NCI-H2171 (cell line): Measurements from ENCODE around the gene DCAF8.
"Not testable (repeated sequence)": the region's sequence is repeated elsewhere in the genome, so short reads cannot be mapped to it uniquely, and the experiment has no call there.

ENCODE experiments used
- DNase-seq: peaks from one replicate; lab custom pipeline; 2025; lab: John Stamatoyannopoulos, UW

DCAF8 gene

DNA sequence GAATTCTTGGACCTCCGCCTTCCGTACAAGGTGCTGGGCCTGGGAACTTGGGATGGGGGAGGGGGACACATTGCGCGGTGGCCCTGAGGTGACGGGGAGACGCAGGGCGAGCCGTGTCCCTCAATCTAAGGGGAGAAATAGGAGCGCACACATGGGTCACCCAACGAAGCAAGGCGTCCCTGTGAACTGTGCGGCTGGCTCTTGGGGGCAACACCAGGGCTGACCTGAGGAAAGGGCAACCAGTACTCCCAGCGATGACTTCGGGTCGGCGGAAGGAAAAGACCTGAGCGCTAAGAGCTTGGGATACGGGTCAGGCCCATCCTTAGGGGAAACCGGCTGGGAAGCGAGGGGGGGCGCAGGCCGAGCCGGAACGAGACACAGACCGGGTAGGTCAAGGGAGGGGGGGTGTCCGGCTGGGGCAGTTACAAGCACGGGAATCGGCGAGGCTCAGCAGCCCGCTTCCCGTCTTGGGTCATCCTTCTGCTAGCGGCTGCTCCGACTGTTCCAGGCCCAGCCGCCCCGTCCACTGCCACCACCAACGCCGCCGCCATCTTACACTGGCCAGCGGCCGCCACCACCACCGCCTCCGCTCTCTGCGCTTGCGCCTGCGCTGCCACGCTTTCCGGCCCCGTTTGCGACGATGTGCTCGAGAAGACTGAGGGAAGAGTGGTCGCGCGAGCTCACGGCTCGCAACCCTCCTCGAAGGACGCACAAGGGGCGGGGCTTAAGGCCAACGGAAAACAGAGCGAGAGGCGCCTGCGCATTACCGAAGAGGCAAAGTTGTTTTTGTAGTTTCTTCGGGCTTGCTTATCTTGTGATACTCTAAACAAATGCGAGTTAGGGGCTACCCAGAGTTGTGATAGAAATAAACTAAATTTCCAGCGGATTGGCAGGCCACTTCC lies at the start of gene DCAF8:
Gene DCAF8, minus strand, starts transcription at position 657 of the 902 bp plus-strand sequence. CDS start 18,541 bp downstream, outside the sequence.
- DNase-seq = peak; percentile 98

DNA sequence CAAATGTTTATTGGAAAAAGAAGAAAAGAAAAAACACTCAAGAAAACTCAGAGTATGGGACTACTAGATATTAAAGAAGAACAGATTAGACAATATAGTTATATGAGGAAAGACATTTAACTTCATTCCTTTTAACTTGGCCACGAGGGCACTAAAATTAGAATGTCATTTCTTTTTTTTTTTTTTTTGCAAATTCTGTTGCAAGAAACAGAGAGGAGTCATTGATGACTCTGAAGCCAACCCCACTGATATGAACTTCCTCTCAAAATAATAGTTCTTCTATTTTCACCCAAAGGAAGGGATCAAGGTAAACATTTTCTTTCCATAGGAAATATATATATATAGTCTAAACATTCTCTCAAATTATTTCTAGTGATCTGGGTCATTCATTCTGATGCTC lies 47.2 kb upstream of the DCAF8 start:
- no peak for DNase-seq

DNA sequence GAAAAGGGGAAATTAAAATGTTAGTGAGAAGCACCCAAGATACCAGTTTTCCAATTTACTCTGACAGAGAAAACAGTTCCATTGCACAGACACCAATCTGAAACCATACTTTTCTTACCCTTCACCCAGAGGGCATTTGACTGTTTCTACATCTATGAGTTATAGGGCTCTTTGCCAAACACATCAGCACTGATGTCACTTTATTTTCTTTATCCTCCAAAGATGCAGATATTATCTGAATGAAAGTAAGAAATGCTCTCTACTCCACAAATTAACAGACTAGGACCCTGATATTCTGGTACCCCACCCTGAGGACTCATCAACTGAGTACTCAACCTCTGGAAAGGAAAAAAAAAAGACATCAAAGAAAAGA lies 46.8 kb upstream of the DCAF8 start:
- DNase-seq = no peak

DNA sequence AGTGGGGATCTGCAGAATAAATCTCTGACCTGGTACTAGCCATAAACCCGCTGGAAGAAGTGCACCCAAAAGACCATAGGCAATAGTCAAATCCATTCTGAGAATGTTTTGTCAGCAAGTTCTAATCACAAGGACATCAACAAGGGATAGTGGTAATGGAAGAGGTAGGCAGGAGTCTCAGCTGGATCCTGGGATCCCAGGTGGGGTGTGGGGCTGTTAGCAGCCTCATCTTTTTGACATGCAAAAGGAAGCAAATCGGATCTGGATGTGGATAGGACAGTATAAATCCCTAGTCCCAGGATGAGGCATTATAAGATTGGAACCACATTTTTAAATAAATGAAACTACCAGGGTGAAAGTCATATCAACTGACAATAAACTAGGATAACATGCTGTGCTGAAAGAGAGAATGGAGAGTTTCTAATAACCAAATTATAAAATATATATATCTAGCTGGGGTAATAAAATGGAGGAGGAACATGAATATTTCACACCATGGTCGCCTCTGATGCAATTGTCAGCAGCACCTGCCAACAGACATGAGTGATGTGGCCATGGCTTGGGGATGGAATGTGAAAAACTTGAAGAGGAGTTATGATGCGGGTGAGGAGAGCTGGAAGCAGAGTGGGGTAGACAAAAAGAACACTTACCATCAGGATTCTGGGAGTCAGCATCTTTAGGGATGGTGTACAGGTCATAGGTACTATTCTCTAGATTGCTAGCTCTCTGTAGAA lies 46.3 kb upstream of the DCAF8 start:
- no peak for DNase-seq

DNA sequence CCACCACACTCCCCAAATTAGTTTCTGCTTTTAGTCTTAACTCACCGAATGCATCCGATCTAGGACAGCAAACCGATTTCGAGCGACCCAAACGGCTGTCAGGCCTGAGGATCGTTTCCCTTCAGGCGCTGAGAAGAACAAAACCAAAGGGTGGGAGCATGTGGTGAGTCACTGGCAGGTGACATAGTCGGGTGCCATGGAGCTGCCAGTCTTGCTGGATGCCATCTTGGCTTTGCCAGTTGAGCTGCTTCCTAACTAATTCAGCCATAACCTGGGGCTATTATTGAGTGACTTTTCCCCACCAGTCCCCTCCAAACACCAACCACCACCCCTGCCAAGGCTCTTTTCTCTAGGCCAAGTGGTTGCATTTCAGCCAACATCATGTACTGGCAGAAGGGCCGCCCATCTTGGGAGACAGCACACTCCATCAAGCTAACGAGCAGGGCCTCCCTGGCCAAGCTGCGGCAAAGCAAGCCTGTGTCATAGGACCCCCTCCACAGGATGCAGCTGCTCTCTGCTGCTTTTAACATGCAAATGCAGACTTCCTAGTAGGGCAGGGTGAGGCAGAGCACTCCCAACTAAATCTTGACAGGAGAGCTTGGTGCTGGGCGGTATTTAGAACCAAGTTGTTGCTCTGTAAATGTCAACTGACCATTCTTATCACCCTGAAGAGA lies 44.9 kb upstream of the DCAF8 start:
- DNase-seq = no peak

DNA sequence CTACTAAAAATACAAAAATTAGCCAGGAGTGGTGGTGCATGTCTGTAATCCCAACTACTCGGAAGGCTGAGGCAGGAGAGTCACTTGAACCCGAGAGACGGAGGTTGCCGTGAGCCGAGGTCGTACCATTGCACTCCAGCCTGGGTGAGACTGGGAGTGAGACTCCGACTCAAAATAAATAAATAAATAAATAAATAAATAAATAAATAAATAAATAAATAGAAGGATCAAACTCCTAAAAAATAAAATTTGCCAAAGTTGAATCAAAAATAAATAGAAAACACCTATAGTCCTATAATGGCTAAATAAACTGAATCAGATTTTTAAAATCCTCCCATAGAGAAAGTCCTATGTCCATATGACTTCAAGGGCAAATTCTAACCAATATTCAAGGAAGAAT lies 37.8 kb upstream of the DCAF8 start:
- DNase-seq = no peak

DNA sequence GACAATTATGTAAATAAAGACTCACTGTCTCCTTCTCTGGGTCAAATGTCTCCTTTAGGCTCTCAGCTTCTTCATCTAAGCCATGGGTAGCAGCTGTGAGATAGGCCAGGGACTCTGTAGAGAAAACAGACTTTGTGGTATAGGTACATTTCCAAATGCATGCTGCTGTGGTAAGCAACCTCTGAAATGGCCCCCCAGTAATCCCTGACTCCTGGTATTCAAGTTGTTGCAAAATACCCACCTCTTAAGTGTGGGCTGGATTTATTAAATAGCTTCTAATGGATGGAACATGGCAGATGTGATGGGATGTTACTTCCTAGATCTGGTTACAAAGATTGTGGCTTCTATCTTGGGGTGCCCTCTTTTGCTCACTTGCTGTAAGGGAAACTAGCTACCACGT lies 33.7 kb upstream of the DCAF8 start:
- no peak for DNase-seq

DNA sequence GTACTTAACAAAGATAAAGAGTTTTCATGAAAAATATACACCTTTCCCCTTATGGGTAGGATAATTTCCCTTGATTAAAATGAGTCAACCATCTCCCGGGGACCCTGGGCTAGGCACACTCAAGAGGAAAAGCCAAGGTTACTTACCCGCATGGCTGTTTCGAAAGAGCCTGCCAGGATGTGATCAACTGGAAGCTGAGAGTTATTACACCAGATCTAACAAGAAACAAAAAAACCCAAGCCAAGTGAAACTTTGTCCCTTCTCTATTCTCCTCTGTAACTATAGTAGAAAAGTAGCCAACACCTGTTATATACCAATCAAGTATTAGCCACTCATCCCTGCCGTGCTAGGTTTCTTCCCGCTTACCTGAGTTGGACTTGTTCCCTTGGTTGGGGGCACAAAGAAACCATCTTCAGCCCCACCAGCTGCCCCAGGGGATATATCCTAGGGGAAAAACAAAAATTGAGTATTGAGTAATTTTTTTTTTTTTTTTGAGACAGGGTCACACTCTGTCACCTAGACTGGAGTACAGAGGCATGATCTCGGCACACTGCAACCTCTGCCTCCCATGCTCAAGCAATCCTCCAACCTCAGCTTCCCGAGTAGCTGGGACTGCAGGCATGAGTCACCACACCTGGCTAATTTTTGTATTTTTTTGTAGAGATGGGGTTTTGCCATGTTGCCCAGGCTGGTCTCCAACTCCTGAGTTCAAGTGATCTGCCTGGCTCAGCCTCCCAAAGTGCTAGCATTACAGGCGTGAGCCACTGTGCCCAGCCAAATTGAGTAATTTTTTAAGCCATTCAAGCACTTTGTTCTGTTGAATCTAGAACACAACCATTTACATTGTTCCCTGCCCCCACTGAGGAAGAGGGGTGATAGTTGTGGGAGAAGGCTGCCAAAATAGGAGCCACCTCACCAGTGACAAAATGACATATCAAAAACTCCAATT lies 30.9 kb upstream of the DCAF8 start:
- DNase-seq = no peak

DNA sequence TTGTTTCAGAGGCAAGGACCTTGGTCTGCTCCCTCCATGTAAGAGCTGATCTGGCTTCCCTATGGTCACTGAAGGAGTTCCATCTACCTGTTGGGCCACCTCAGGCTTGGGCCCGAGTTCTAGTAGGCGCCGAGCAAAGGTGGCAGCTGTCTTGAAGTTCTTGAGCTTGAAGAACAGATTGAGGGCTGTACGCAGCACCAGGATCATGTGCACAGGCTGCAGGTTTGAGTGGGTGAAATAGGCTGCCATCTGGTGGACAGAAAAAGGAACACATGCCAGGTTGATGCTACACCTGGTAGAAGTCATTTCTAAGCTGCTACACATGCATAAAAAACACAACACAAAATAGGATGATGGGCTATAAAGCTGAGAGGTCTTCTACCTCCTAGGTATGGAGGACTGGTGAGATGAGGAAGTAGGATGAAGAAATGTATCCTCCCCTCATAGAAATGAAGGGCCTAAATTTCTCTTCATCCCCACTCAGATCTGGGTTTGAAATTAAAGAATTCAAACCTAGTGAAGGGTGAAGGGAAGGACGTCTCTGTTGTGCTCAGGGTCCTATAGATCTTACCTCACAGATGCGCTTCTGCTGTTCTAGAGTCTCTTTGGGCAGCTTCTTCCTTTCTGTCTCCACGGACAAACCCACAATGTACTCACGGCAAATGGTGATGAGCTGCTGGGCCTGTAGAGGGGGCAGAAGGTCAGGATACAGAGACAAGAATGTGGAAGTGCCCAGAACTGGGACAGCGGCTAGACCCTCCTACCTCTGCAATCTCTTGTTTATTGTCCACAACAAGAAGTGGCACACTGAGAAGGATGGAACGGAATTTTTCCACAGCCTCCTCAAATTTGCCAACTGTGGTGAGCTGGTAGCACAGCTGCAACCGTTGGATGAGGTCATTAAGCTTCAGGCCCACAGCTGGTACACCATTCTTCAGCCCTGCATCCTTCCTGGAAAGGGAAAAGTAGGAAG lies 29.2 kb upstream of the DCAF8 start:
- peak; percentile 47 for DNase-seq

DNA sequence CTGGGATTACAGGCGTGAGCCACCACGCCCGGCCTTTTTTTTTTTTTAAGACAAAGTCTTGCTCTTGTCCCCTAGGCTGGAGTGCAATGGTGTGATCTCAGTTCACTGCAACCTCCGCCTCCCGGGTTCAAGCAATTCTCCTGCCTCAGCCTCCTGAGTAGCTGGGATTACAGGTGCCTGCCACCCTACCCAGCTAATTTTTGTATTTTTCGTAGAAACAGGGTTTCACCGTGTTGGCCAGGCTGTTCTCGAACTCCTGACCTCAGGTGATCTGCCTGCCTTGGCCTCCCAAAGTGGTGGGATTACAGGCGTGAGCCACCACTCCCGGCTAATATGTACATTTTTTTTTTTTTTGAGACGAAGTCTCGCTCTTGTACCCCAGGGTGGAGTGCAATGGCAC lies 25.4 kb upstream of the DCAF8 start:
- not testable (repeated sequence) for DNase-seq

DNA sequence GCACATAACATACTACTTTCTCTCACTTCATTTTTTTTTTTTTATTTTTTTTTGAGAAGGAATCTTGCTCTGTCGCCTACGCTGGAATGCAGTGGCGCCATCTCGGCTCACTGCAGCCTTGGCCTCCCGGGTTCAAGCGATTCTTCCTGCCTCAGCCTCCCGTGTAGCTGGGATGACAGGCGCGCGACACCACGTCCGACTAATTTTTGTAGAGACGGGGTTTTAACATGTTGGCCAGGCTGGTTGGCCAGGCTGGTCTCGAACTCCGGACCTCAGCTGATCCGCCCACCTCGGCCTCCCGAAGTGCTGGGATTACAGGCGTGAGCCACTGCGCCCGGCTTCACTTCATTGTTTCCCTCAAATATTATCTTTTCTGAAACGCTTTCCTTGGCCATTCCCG lies 23.2 kb upstream of the DCAF8 start:
- no peak for DNase-seq

DNA sequence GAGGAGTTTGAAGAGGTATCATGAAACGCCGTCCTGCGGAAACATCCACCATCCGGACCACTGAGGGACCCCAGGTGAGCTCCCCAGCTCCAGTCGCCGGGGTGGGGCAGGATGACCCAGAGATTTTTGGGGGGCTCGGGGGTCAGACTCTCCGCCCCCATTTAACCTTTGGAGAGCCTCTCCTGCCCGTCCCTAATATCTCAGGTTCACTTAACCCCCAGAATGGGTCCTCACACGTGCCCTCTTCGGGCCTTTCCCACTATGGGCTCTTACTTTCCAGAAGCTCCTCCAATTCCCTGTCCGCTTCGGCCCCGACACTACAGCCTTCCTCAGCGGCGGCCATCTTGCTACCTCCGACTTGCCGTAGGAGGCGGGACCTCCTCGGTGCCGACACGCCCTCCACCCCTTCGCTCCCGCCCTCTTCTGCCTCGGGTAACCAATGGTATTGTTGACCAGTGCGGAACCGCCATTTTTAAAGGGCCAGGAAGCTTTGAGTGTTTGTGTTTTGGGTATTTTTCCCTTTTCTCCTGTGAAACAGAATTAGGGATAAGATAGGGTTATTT lies 22.5 kb upstream of the DCAF8 start, which contains the start of gene PEX19:
Gene PEX19, minus strand, starts transcription at position 352 of the 563 bp plus-strand sequence. Its CDS starts 9 bp downstream, at position 343.
- DNase-seq = peak; percentile 87

DNA sequence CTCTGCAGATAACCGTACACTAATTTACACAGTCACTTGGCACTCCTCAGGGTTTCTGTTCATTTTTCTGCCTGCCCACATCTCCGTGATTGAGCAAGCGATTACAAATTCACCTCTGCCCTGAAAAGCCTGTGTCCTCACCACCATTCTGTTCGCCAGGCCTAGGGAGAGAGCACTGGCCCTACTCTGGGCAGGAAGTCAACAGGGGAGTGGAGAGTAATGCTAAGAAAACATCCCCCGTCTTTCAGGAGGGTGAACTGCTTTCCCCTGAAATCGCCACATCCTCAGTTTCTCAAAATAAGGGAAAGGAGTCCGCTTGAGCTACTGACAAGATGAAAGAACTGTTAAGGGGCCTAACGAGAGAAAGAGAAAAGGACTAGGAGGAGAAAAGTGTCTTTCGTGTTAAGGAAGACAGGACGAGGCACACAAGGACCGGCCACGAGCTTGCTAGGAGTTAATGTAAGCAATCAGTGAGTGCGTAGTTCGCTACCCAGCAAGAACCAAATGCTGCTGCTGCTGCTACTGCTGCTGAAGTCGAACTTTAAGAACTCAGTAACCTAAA lies 22.0 kb upstream of the DCAF8 start:
- DNase-seq = no peak

DNA sequence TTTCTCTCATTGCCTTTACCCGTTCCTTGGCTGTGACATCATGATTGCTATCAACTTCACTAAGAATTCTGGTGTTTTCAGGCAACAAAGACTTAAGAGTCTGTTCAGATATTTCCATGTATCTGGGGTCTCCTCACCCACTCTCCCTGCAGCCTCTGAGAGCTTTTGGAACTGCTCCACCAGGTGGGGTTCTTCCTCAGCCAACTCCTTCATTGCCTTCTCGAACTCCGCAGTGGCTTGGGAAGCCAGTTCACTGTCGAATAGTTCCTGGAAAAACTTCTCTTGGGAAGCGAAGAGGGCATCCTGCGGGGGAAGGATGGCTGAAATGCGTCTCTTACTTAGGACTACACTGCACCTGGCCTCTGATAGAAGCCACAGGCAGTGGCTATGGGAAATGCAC lies 20.5 kb upstream of the DCAF8 start:
- DNase-seq = no peak

DNA sequence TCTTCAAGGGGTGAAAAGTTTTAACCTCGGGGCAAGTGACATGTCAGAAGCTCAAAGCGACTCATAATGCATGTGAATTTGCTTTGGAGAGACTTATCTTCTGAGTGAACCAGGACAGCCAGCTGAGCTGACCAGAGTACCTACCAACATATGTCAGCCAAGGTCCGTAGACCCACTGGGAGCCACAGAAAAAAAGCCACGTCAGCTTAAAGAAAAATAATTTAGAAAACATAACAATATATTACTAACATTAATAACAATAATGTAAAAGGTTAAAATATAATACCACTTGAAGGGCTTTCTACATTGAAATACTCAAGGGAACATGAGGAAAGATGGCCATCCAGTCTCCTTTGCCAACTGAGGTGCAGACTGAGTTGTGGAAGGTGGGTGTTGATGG lies 15.6 kb upstream of the DCAF8 start:
- no peak for DNase-seq

DNA sequence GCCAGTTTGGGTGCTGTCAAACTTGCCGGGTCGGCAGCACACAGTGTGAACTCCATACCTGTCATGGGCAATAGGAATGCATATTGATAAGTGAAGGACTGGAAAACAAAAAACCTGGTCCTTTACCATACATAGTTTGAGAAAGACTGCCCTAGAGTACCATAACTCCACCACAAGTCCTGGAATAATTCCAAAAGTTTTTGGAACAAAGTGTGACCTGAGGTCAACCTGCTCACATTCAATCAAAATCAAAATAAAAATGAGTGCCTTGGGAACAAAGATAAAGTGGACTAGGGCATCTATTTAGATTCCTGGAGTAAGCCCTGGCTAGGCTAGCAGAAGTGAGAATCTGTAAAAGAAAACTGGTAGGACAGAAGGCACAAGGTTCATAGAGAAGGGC lies 15.0 kb upstream of the DCAF8 start:
- DNase-seq = no peak

DNA sequence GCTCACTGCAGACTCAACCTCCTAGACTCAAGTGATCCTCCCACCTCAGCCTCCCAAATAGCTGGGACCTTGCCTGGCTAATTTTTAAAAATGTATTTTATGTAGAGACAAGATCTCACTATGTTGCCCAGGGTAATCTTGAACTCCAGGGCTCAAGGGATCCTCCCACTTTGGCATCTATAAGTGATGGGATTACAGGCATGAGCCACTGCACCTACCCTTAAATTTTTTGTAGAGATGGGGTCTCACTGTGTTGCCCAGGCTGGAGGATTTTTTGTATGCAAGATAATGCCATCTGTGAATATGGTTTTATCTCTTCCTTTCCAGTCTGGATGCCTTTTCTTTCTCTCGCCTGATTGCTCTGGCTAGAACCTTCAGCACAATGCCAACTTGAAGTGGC lies 8.7 kb upstream of the DCAF8 start:
- no peak for DNase-seq

DNA sequence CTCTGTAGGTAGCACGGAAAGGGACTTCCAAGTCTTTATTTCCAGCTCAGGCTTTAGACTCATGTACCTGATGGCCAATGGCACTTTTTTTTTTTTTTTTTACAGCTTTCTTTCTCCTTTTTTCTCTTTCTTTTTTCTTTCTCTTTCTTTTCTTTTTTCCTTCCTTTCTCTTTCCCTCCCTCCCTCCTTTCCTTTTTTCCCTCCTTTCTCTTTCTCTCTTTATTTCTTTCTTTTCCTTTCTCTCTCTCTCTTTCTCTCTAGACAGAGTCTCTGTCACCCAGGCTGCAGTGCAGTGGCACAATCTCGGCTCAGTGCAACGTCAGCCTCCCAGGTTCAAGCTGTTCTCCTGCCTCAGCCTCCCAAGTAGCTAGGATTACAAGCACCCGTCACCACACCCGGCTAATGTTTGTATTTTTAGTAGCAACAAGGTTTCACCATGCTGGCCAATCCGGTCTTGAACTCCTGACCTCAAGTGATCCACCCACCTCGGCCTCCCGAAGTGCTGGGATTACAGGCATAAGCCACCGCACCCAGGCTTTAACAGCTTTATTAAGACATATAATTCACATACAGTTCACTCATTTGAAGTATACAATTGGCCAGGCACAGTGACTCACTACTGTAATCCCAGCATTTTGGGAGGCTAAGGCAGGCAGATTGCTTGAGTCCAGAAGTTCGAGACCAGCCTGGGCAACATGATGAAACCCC lies 5.1 kb upstream of the DCAF8 start:
- DNase-seq = no peak

DNA sequence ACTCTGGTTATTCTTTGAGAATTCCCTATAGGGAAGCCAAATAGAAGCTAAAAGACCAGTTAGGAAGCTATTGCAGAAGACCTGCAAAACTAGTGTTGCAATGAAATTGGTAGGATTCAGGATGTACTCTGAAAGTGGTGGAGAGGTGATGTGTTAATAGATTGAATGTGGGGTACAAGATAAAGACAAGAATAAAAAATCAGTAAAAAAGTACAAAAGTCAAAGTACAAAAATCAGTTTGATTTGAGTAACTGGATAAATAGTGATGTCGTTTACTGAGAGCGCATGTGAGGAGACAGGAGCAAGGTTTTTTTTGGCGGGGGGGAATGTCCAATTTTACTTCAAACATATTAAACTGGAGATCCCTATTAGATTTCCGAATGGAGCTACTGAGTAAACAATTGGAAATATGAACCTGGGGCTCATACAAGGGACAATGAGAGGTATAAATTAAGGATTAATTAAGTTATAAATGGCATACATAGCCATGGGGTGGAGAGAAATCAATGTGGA lies 2.5 kb upstream of the DCAF8 start:
- no peak for DNase-seq
